GM21737 (cell line): ENCODE data around the gene BMPER.

ENCODE experiments used
- ATAC-seq: cut with Tn5 transposase; IDR thresholded peaks from one replicate; pipeline ENCODE4 v1.9.1; 2021; ENCODE audit warnings: mild to moderate bottlenecking, moderate library complexity; ENCODE audit not compliant: unreplicated experiment

Gene BMPER

DNA sequence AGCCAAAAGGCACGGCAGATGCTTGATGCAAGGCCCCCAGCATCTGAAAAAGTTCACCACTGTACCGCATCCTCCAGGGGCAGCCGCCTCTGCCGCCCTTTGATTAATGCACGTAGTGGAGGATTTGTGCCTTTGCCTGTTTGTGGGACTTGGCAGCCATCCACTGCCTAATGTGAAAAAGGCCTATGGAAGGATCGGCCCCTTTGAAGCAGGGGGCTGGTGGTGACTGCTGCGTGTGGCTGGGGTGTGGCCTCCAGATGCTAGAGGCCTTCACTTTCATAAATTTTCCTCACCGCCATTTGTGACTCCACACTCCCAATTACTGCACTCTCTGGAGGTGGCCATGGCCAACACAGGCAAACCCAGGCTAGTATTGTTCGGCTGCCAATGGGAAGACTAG lies 226.0 kb downstream of the BMPER start:
- no peak for ATAC-seq

DNA sequence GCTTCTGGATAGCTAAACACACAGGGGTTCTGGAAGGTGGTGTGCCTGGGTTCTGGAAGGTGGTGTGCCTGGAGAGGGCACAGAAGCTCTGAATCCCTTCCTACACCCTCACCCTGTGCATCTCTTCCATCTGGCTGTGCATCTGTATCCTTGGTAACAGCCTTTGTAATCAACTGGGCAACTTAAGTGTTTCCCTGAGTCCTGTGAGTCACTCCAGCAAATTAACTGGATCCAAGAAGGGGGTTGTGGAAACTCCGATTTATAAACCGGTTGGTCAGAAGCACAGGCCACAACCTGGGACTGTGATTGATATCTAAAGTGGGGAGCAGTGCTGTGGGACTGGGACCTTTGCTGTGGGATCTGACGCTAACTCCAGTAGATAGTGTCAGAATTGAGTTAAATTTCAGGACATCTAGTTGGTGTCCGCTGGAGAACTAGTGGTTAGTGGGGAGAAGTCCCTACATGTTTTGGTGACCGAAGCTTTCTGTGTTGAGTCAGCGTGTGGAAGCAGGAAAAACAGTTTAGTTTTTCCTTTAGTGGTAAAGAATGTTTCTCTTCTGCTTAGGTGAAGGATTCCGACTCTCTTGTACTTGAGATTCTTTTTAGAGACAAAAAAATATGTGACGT lies 228.1 kb downstream of the BMPER start:
- no peak for ATAC-seq

DNA sequence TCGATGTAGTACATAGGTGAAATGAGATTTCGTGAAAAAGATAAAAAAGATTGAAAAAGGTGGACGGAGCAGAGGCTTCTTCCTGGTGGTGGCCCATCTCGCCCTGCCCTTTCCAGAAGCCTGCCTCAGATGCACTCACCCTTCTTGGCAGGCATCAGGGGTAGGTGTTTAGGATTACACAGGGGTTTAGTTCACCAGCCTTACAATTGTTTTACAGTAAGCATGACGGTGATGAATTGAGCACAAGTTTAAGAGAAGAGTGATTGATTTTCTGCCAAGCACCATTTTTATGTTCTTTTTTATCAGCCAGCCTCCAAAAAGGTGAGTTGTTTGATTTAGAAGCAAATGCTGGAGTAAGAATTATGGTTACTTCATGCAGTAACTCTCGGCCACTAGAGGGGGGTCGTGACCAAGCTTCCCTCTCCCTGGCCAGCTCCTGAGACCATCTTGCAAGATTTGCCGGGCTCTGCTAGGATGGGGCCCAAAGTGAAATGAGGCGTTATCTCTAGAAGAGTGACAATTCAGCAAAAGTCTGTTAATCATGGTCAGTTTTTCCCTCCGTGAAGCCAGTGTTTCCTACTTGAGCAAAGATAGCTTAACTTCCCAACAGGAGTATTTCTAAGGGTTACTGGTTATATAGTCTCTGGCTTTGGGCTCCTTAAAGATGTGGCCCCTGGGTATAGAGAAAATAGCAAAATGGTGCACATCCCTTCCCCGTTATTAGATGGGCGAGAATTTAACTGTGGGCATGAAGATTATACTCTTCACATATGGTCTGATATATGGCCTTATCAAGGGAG lies 228.8 kb downstream of the BMPER start:
- no peak for ATAC-seq

DNA sequence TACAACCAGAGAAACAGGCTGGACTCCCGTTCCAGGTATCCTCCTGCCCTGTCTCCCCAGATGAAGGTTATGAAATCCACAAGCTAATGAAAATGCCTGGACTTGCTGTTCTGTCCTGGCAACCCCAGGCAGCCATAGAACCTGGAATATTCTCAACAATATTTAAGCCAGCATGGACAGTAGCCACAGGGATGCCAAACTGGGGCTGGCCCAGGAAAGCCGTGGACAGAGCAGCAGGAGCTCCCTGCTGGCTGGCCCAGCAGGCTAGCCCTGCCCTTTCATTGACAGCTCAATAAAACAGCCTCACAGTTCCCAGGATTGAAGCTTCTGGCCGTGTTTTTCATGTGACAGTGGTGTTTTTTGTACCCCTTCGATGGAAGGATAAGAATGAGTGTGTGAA lies 230.6 kb downstream of the BMPER start:
- ATAC-seq = no peak

DNA sequence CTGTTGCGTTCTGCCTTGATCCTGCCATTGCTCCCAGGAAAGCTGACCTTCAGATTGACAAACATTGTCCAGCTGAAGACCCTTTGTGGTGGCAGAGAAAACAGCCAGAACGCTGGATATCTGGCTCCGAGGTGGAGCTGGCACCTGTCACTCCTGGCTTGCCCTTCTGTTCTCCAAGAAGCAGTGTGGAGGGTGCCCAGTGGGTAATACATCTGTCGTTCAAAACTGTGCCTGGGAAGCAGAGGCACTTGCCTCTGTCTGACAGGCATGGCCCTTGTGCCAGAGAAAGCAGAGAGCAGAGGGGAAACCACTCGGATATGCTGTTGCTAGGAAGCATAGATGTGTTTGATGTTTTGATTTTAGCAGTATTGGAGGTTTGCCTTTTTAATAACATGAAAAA lies 231.4 kb downstream of the BMPER start:
- no peak for ATAC-seq

DNA sequence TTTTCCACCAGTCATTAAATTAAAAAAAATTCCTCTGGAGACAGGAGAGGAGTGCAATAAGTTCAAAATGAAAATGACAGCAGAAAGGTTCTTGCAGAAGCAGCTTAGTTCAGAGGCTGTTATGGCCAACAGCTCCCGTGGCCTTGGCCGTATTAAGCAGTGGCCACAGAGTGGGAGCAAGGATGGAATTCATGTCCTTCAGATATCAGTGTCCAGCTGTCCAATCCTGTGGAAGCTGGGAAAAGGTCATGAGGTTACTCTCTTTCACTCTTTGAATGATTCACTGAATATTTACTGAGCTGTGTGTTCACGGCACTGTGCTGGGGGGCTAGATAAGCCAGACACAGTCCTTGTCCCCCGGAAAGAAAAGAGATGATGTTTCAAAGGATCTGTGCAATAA lies 231.8 kb downstream of the BMPER start:
- ATAC-seq = no peak

DNA sequence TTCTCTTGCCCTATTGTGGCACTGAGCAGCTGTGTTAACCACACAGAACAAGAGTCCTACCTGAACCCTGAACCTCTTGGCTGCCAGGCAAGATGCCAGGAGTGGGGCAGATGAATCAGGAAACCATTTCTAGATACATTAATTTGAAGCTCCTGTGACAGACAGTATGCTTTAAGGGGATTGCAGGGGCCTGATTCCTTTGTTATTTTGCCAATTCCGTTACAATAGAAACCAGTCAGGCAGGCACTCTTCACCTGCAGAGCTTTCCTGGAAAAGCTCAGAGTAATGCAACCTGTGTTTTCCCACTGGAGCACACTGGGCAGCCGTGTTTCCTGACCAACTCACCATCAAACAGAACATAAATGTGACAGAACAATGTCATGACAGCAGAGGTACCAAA lies 233.1 kb downstream of the BMPER start:
- ATAC-seq = no peak

DNA sequence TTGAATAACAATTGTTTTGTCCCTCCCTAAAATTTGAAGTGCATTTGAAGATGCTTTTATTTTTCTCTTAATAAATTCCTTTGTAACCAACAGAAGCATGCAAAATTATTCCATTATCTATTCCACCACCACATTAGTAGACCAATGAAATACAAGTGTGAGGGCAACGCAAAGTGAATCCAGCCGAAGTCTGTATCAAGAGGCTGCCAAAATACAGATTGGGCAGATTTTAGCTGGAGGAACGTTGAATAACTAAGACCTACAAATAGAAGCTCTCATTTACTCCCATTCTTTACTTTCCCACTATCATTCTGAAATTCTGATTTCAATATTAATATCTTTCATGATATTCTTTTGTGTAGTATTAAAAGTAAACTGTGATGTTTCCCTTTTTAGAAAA lies 233.7 kb downstream of the BMPER start:
- no peak for ATAC-seq

DNA sequence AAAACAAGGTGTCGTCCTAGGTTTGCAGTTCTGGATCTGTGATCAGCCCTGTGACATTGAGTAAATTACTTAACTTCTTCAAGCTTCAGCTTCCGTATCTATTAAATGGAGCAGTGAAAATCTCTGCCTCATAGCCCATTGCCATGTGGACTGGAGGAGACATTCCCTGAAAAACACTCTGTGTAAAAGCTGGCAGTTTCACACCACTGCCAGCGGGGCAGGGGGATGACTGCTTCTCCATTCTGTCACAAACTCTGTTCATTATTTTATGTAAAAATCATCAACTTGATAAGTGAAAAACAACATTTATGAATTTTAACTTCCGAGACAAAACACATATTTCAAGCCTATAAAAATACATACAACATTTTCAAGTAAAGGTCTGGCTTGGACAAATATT lies 234.7 kb downstream of the BMPER start:
- ATAC-seq = no peak

DNA sequence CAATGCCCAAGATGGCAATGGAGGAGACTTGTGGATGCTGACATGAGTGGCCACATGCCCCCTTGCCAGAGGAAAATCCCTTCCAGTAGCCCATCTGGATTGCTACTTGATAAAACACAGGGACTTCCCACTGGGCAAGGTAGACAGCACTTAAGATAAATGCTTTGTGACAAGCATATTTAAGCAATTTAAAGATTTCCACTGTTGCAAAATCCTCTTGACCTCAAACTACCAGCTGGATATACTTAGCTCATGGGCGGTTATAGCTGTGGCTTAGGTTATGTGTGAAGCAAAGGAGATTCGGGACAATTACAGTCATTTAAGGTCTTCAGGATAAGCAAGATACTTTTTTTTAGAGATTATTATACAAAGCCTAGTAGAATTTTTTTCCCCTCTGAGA lies 238.1 kb downstream of the BMPER start:
- no peak for ATAC-seq

DNA sequence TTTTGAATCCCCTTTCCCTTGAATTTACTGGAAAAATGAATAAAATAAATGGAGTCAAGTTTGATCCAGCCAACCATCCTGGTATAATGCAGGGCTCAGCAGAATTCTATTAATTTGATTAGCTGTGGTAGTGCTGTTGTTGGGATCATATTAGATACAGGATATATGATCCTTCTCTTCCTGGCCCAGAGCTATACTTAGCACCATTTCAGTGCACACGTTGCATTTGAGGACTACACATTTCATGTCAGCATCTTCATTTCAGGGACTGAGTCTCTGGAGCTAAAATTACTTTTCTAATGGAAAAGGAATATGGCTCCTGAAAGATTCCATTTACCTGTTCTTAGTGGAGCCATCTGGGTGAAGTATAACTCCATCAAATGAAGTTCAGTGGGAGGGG lies 240.3 kb downstream of the BMPER start:
- no peak for ATAC-seq

DNA sequence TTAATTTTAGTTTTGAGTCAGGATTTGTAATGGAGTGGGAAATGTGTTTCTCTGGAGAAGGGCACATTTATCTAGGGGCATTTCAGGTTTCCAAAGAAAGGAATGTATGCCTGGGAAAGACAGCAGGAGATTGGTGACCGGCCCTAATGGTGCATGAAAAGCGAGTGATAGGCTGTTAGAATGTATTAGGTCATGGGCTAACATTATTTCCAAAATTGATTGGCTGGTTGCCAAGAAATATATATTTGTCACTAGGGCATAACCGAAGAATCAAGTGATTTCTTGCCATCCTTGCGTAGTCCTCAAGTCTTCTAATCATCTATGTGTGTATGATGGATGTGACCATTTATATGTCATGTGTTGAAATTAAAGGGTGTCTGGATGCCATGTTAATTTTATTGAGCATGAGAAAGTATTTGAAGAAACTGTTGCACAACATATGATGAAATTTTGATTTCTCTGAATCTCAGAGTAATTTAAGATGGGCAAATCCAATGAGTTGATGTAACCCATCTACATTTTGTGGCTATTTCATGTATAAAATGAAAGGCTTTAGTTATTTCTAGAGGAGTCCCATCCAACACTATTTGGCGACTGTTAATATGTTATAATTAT lies 248.4 kb downstream of the BMPER start:
- no peak for ATAC-seq

DNA sequence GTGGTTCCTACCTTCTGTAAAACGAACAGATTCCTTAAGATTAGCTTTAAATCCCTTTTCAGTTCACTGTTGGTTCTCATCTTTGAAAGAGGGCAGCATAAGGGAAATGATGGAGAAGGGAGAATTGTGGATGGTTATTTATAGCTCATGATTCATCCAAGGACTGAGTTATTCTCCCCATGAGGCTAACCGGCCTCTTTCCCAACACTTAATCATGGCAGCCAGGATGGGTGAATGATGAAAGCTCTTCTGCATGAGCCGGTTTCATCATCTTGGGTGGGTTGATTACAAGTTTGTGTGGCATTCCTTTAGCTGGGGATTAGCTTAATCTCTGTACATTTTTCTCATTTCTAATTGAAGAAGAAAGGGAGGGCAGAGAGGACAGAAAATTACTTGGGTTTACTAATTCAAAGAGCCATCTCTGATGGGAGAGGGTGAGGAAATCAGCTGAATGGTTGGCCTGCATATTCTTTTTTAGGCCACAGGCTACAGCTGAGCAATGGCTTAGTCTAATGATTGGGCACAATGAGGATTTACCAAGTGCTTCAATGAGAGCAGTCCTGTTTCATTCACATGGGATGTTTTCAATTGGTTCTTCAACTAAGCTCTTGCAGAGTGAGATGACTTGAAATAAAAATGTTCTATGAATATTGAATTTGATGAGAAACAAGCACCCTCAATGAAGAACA lies 250.0 kb downstream of the BMPER start:
- ATAC-seq = no peak

DNA sequence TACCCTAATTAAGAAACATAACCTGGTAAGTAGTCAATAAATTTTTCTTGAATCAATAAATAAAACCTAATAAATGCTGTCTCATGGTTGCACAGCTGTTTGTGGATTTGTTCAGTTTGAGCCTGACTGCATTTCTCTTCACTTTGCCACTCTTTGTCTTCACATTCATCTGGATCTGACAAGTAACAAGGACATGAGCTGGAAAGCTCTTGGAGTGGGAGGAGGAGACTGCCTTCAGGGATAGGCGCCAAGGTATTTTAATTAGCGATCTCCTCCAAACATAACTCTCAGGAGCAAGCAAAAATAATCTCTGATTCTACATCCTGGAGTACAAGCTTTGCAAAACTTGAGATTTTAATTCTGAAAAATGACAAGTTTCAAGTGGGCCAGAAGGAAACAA lies 251.0 kb downstream of the BMPER start:
- ATAC-seq = no peak

DNA sequence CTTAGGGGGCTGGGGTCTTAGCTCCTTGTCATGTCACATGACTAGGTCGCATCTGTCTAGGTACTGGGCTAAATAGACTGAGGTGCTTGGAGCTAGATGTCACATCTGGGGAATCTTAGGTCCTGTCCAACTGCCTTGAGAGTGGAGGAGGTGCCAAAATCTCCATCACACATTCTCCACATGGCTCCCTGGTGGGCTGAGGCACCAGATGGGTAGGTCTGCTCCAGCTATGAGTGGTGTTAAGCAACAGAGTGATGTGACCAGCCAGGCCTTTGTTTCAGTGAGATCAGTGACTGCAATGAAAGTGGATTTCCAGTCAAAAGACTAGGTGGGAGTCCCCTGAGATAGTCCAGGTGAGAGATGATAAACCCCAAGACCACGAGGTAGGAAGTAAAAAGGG lies 251.8 kb downstream of the BMPER start:
- ATAC-seq = no peak

DNA sequence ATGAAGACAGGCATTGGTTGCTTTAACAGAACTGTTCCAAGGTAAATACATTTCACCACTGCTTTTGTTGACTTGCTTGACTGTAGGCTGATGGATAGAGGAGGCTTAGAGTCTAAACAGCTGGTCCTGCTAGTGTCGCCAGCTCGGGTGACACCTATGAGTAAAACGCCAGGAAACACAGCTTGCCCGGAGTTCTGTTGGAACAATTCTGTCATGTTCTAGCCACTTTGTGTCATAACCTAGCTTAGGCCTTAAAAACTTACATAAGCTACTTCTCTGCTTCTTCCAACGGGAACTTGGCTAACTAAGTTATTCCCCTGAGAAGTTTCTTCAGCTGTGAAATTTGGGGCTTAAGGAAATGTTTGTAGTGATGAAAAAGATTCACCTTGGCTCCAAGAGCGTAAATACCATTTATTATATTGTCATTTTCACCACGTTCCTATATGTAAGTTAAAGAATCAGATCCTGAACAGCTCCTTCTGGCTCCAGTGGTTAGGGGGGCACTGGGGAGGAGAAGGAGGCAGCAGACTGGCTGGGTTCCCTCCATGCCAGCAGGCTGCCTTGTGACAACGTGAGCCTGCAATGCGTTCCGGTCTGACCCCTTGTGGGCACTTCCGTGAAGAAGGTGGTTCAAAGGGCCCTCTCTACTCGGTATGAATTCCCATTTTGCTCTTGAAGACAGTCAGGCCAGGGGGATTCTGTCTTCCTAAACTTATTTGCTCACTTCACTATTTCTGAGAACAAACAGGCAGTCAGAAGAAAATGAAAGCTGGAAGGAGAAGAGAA lies 253.2 kb downstream of the BMPER start:
- no peak for ATAC-seq

DNA sequence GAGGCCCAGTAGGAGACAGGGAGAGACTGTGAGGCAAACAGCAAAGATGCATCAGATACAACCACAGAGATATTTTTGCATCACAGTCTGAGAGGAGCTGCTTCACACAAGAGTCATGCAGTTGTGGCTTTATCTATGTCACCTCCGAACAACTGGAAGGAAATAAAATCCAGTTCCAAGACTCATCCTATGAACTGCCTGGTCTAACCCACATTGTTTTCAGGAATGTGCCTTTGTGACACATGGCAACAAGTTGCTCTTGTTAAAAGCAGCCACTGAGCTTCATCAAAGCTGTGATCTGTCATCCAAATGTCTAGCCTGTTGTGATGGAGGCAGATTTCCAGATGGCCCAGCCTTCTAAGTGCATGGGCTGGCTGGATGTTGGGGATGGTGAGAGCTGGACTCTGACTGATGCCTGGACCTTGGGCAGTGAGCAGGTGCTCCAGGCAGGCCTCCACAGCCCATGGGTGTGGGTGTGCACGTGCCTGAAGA lies 255.0 kb downstream of the BMPER start:
- ATAC-seq = no peak

DNA sequence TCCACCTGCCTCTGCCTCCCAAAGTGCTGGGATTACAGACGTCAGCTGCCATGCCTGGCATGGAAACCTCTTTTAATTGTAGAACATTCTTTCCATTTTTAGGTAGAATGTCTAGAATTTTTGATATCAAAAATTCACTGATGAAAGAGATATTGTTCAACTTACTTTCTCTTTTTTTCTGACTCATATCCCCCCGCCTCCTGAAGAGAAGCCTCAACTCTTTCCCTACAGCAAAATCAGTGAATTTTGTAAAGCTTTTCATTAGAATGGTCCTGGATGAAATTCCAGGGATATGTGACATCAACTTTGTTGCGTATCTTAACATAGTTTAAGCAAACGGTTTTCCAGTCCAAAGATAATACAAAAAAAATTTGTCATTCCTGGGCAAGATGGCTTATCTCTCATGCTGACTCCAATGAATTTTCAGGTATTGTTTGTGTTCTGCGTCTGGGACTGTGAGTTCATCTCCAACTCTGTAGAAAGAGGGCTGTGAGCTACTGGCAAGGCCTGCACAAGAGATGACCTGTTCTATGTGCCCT lies 256.8 kb downstream of the BMPER start:
- ATAC-seq = no peak

DNA sequence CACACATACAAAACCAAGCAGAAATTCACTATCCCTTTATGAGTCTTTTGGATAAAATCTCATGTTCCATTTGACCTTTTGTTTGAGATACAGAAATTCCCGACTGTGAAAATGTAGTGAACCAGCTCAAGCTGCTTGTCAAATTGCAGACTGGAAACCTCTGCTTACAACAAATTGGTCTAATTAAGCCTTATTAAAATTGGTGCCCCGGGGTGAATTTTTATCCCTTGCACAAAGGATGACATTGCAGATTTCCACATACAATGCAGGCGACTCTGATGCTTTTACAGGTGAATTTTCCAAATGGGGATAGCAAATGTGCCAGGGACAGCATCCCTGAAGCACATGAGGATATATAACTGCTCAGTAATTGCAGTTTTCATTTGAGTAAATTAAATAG lies 257.3 kb downstream of the BMPER start:
- ATAC-seq = no peak

DNA sequence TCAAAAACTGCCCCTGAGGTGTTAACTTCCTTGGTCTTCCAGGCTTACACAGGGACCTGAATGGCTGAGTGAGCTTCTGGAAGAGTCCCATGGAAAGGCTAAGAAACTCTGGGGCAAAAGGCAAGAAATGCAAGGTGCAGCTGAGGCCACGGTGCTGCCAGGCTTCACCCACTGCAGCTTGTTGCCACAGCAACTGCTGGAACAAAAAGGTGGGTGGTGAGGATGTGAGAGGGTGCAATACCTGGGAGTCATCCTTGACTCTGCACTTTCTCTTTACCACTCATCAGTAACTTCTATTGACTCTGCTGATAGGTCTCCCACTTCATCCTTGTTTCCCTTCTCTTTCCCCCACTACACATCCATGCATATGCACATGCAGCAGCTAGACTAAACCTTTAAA lies 258.6 kb downstream of the BMPER start:
- ATAC-seq = no peak

DNA sequence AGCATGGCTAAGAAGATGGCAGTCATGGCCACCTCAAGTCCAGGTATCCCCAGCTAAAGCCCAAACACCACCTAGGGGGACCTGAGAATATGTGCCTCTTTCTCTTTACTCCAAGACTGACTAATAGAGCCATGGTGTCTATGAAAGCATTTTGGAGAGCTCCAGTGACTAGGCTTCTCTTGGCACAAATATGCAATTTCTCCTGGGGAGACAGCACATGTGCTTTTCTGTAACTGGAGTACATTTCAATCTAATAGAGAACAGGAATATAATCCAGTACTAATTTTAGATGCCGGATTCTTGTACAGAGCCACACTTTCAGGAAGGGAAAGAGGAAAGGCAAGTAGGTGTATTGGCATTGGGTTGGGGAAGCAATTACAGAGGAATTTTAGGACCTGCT lies 260.1 kb downstream of the BMPER start:
- ATAC-seq = no peak
